Liver (tissue), 9 donors: ENCODE measurements around the gene RALGPS1. TPM values are rescaled to one million over a fixed set of nuclear protein-coding genes. Genes with fewer than 3 reads are reported as not detected.

ENCODE experiments used
- DNase-seq: peaks from one replicate; pipeline ENCODE4 v3.0.0-alpha.2; 2017; ENCODE audit warnings: low spot score
- H3K27ac ChIP-seq, 2 donors: one replicate each; pipeline ENCODE4 v1.7.0; 2013; ENCODE audit warnings: inconsistent platforms in 2 of 2, low read length in 2 of 2, control low read depth in 1 of 2, low read depth in 1 of 2, mild to moderate bottlenecking in 1 of 2
- H3K27me3 ChIP-seq, 4 donors: one replicate each; pipeline versions ENCODE4 v1.6.1 to v1.7.0; 2013; ENCODE audit warnings: low read length in 3 of 4, inconsistent platforms in 1 of 4, mild to moderate bottlenecking in 1 of 4, moderate library complexity in 1 of 4; ENCODE audit not compliant: control insufficient read depth in 4 of 4, insufficient read depth in 4 of 4
- H3K36me3 ChIP-seq, 4 donors: one replicate each; pipeline versions ENCODE4 v1.6.1 to v1.7.0; 2013; ENCODE audit warnings: low read length in 3 of 4, mild to moderate bottlenecking in 3 of 4, low read depth in 1 of 4, moderate library complexity in 1 of 4; ENCODE audit not compliant: control insufficient read depth in 4 of 4, insufficient read depth in 3 of 4
- H3K4me1 ChIP-seq, 4 donors: one replicate each; pipeline versions ENCODE4 v1.6.1 to v1.7.0; 2013; ENCODE audit warnings: low read length in 3 of 4, mild to moderate bottlenecking in 3 of 4, moderate library complexity in 1 of 4; ENCODE audit not compliant: control insufficient read depth in 4 of 4, insufficient read depth in 4 of 4
- H3K4me3 ChIP-seq, 3 donors: one replicate each; pipeline versions ENCODE4 v1.6.1 to v1.7.0; 2013; ENCODE audit warnings: low read length in 3 of 3, control low read depth in 1 of 3, low read depth in 1 of 3, mild to moderate bottlenecking in 1 of 3
- H3K9ac ChIP-seq, 2 donors: one replicate each; pipeline ENCODE4 v1.7.0; 2013; ENCODE audit warnings: low read length in 2 of 2, mild to moderate bottlenecking in 2 of 2, moderate library complexity in 2 of 2, control low read depth in 1 of 2, low read depth in 1 of 2
- H3K9me3 ChIP-seq, 4 donors: one replicate each; pipeline versions ENCODE4 v1.6.1 to v1.7.0; 2013; ENCODE audit warnings: low read length in 3 of 4; ENCODE audit not compliant: control insufficient read depth in 4 of 4
- EGR1 ChIP-seq, 2 donors: IDR thresholded peaks; 2 replicates each; pipeline ENCODE4 v1.6.1; 2016 to 2018; ENCODE audit warnings: antibody characterized with exemption in 2 of 2, low read depth in 2 of 2
- FOXA1 ChIP-seq: IDR thresholded peaks from 2 replicates; pipeline ENCODE4 v1.6.1; 2016; ENCODE audit warnings: antibody characterized with exemption
- FOXA2 ChIP-seq: IDR thresholded peaks from 2 replicates; pipeline ENCODE4 v1.6.1; 2016; ENCODE audit warnings: antibody characterized with exemption
- GABPA ChIP-seq, 2 donors: IDR thresholded peaks in 1 of 2; conservative IDR thresholded peaks in 1 of 2; 2 replicates each; pipeline ENCODE4 v1.6.1; 2016; ENCODE audit warnings: antibody characterized with exemption in 2 of 2, mild to moderate bottlenecking in 1 of 2, moderate library complexity in 1 of 2
- HNF4A ChIP-seq, 2 donors: conservative IDR thresholded peaks; 2 replicates each; pipeline ENCODE4 v1.6.1; 2016; ENCODE audit warnings: antibody characterized with exemption in 2 of 2, mild to moderate bottlenecking in 2 of 2
- HNF4G ChIP-seq: IDR thresholded peaks from 2 replicates; pipeline ENCODE4 v1.6.1; 2016; ENCODE audit warnings: antibody characterized with exemption
- JUND ChIP-seq, 2 donors: IDR thresholded peaks; 2 replicates each; pipeline ENCODE4 v1.6.1; 2016; ENCODE audit warnings: antibody characterized with exemption in 2 of 2
- NR2F2 ChIP-seq: IDR thresholded peaks from 2 replicates; pipeline ENCODE4 v1.6.1; 2016; ENCODE audit warnings: antibody characterized with exemption
- RAD21 ChIP-seq, 2 donors: IDR thresholded peaks; 2 replicates each; pipeline ENCODE4 v1.6.1; 2016; ENCODE audit warnings: antibody characterized with exemption in 2 of 2, mild to moderate bottlenecking in 2 of 2
- RXRA ChIP-seq, 2 donors: IDR thresholded peaks; 2 replicates each; pipeline ENCODE4 v1.6.1; 2017 to 2018; ENCODE audit warnings: antibody characterized with exemption in 2 of 2, mild to moderate bottlenecking in 1 of 2
- SP1 ChIP-seq: IDR thresholded peaks from 2 replicates; pipeline ENCODE4 v1.6.1; 2018; ENCODE audit warnings: antibody characterized with exemption, mild to moderate bottlenecking
- TAF1 ChIP-seq: conservative IDR thresholded peaks from 2 replicates; pipeline ENCODE4 v1.6.1; 2016; ENCODE audit warnings: antibody characterized with exemption, mild to moderate bottlenecking
- YY1 ChIP-seq: IDR thresholded peaks from 2 replicates; pipeline ENCODE4 v1.6.1; 2016; ENCODE audit warnings: antibody characterized with exemption, mild to moderate bottlenecking
- WGBS: extraction: QIAGEN DNeasy Blood & Tissue Kit; methylation state at CpG from one replicate; pipeline ENCODE4 v1.1.7; 2013; 5-methylcytosine and 5-hydroxymethylcytosine counted together
- polyA plus RNA-seq, 2 donors: library from polyadenylated mRNA; stranded (reverse) in 1 of 2; unstranded in 1 of 2; fragments of 200-250 nt in 1 of 2; fragments of >200 nt in 1 of 2; fragmentation: Nextera tagmentation in 1 of 2; extraction: Ambion mirVana in 1 of 2; gene quantifications; one replicate each; pipeline versions ENCODE4 v1.2.1 to v1.2.3, GENCODE V29; 2013 to 2015
- total RNA-seq, 2 donors: library from RNA; depleted of rRNA; stranded (reverse); fragments of >200 nt; gene quantifications; one replicate each; pipeline ENCODE4 v1.2.3, GENCODE V29; 2014
- TF ChIP-seq, protein P1 (sequence below): IDR thresholded peaks from 2 replicates; pipeline ENCODE4 v1.6.1; 2016; ENCODE audit warnings: antibody characterized with exemption
- TF ChIP-seq, protein P2 (sequence below): IDR thresholded peaks from 2 replicates; pipeline ENCODE4 v1.6.1; 2016; ENCODE audit warnings: antibody characterized with exemption
- TF ChIP-seq, protein P3 (sequence below): IDR thresholded peaks from 2 replicates; pipeline ENCODE4 v1.6.1; 2016; ENCODE audit warnings: antibody characterized with exemption
- TF ChIP-seq, protein P4 (sequence below): fragments of 150-350 bp; IDR thresholded peaks from 2 replicates; pipeline ENCODE4 v1.5.1; 2017; ENCODE audit warnings: improper control_type of control experiment, low read depth, low read length; ENCODE audit not compliant: missing input control
- donor health status: healthy.
- donor health status: healthy.
- donor health status: healthy.
- donor health status: healthy.
- donor health status: healthy.

The RALGPS1 gene
- total and polyA plus RNA-seq, 4 donors = 1.4 to 2.7 (median 2.0) TPM

DNA sequence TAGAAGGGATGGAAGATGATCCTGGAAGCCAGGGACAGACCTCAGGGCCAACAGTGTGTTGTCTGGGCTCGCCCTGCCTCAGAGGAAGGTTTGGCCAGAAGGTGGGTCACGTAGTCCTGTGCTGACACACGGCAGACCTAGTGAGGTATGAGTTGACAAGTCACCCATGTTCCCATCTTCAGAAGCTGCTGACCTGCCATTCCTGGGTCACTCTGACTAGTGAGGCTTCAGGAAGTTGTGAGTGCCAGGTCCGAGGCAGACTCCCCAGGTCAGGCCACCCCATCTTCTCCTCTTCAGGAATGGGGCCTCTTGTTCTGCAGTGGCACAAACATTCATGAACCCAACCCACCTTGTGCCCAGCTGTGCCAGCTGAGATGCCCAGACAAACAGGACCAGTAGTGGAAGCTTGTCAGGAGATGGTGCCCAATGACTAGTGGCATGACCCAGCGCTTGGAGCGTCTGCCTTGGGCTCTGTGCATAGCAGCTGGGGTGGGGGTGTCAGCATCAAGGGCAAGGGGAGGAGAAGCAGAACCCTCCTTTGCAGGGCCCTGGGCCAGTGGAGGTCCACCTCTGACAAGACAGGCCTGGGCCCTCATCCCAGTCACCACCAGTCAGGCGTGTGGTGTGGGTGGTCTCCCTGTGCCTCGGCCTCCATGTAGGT, 224.6 kb downstream of the RALGPS1 start:
- Histone ChIP-seq H3K4me1 (peaks cover 0 to 24% (median 14%) of the 10 kb centered on the region in 4 donors), H3K27me3 (no peaks in the 10 kb centered on the region), H3K36me3 (no peaks in the 10 kb centered on the region), H3K9ac (no peak overlapping the region), H3K27ac (no peak overlapping the region), H3K9me3 (no peaks in the 10 kb centered on the region), H3K4me3 (no peak overlapping the region)
- 97% methylated on average over 8 of the region's 8 CpGs for WGBS
- DNase-seq = no peak
- TF ChIP-seq FOXA2 (no peak), HNF4G (no peak), FOXA1 (no peak), GABPA (IDR thresholded peaks at IDR 0.05 in 1 of 2, conservative IDR thresholded peaks at IDR 0.05 in 1 of 2) (no peak), NR2F2 (no peak), YY1 (no peak), SP1 (no peak), HNF4A (conservative IDR thresholded peaks at IDR 0.05) (no peak), JUND (IDR thresholded peaks at IDR 0.05) (no peak), RAD21 (IDR thresholded peaks at IDR 0.05) (no peak), TAF1 (no peak), RXRA (IDR thresholded peaks at IDR 0.05) (no peak), EGR1 (IDR thresholded peaks at IDR 0.05; ENCODE audit: low read depth in 2 of 2) (no peak)
- TF ChIP-seq, protein P1, sequence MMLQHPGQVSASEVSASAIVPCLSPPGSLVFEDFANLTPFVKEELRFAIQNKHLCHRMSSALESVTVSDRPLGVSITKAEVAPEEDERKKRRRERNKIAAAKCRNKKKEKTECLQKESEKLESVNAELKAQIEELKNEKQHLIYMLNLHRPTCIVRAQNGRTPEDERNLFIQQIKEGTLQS = no peak
- TF ChIP-seq, protein P2, sequence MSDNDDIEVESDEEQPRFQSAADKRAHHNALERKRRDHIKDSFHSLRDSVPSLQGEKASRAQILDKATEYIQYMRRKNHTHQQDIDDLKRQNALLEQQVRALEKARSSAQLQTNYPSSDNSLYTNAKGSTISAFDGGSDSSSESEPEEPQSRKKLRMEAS = no peak
- TF ChIP-seq, protein P3, sequence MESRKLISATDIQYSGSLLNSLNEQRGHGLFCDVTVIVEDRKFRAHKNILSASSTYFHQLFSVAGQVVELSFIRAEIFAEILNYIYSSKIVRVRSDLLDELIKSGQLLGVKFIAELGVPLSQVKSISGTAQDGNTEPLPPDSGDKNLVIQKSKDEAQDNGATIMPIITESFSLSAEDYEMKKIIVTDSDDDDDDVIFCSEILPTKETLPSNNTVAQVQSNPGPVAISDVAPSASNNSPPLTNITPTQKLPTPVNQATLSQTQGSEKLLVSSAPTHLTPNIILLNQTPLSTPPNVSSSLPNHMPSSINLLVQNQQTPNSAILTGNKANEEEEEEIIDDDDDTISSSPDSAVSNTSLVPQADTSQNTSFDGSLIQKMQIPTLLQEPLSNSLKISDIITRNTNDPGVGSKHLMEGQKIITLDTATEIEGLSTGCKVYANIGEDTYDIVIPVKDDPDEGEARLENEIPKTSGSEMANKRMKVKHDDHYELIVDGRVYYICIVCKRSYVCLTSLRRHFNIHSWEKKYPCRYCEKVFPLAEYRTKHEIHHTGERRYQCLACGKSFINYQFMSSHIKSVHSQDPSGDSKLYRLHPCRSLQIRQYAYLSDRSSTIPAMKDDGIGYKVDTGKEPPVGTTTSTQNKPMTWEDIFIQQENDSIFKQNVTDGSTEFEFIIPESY = no peak

DNA sequence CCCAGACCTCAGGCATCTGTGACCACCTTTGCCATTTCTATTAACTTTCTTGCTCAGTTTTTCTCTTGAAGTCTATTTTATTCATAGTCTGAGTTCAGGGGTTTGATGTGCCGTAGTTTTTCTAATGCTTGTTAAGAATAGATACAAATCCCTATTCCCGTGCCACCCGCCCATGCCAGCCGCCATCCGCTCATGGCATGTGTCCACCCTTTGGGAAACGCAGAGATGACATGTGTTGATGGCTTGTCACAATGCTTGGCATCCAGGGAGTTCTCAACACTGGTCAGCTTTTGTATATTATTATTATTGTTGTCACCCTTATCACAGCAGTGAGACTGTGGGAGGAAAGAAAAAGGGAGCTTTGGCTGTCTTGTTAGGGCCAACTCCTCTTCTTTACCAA, 225.2 kb downstream of the RALGPS1 start:
- no peaks in the 10 kb centered on the region for H3K36me3 ChIP-seq
- WGBS = 98% methylated on average over 6 of the region's 6 CpGs
- TF ChIP-seq FOXA1 (no peak), TAF1 (no peak), EGR1 (IDR thresholded peaks at IDR 0.05; ENCODE audit: low read depth in 2 of 2) (no peak), FOXA2 (no peak), RXRA (IDR thresholded peaks at IDR 0.05) (no peak), YY1 (no peak), RAD21 (IDR thresholded peaks at IDR 0.05) (no peak), SP1 (no peak), HNF4A (conservative IDR thresholded peaks at IDR 0.05) (no peak), HNF4G (no peak)
- TF ChIP-seq, protein P3 = no peak
- TF ChIP-seq, protein P2 = no peak
- TF ChIP-seq, protein P4, sequence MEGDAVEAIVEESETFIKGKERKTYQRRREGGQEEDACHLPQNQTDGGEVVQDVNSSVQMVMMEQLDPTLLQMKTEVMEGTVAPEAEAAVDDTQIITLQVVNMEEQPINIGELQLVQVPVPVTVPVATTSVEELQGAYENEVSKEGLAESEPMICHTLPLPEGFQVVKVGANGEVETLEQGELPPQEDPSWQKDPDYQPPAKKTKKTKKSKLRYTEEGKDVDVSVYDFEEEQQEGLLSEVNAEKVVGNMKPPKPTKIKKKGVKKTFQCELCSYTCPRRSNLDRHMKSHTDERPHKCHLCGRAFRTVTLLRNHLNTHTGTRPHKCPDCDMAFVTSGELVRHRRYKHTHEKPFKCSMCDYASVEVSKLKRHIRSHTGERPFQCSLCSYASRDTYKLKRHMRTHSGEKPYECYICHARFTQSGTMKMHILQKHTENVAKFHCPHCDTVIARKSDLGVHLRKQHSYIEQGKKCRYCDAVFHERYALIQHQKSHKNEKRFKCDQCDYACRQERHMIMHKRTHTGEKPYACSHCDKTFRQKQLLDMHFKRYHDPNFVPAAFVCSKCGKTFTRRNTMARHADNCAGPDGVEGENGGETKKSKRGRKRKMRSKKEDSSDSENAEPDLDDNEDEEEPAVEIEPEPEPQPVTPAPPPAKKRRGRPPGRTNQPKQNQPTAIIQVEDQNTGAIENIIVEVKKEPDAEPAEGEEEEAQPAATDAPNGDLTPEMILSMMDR = no peak
- no peaks in the 10 kb centered on the region for H3K27me3 ChIP-seq
- H3K9me3 ChIP-seq = no peaks in the 10 kb centered on the region
- no peak overlapping the region for H3K4me3 ChIP-seq
- H3K9ac ChIP-seq = no peak overlapping the region
- H3K27ac ChIP-seq = no peak overlapping the region
- DNase-seq = no peak
- H3K4me1 ChIP-seq = peaks cover 0 to 24% (median 14%) of the 10 kb centered on the region in 4 donors
